Fibroblast of peridontal ligament (primary cell): Measurements from ENCODE around the gene UBE2H.
A peak's percentile ranks its signal among the peaks of the same experiment; 100 is the strongest.

Source experiments
- DNase-seq: peaks from one replicate; pipeline ENCODE4 v3.0.0-alpha.2; 2010; ENCODE audit errors: extremely low read depth

The UBE2H gene

DNA sequence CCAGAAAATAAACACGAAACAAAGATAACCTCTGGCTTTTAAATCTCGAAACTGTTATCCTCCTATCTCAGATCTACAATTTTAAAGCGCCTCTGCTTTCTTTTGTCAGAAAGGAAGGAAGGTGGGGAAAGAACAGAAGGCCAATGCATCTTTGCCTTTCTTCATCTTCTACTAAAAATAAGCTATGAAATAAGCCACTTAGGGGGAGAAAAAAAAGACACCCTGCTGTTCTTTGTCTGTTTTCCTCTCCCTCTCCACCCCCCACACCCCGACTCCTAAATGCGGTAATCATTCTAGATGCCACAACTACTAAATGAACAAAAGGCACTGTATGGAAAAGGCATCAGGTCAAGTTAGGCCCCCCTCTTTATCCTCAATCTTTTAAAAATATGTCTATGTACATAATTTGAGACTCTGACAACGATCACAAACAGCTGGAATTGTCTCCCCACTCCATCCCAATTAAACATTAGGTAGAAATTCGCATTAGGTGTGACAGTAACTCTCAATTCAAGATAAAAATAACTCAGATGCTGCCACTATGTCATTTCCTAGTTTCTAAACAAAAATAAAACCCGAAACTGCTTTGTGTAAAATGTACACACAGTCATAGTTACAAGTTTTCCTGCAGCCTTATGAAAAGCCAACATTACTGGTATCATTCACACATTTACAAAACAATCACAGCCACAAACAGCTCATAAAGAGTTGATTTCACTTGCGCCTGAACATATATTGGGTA is 2.4 kb downstream of the UBE2H start:
- DNase-seq, result peak; percentile 42

DNA sequence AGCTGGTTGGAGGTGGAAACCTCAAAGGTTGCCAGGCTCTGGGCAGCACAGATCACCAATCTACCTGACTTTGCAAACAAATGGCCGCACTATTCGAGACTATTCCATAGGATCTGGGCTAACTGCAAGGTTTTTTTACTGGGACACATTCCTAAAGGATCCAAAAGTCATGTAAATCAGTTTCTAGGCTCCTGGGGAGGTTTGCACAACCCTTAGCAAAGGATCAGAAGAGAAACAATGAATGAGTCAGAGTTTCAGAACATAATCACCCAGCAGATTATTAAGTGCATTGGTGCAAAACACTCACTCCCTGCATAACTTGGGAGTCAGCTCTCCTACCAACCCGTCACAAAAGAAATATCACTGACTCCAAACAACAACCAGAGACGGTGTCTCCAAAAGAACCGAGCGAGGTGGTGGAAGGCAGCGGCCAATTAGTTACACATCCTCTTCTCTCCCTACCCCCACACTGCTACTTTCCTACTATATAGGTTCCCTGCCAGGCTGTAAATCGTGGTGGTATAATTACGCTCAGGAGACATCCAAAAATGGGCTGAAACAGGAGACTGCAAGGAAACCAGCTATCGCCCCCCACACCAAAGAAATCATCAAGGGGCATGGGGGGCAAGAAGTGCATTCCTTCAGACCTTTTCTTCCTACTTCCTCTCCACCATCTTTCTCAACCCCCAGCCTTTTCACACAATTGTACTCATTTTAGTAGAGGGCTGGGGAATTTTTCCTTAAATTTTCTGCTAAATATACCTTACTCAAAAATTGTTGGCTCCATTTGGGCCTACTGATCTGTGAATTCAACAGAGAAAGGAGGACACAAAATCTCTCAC is 3.2 kb downstream of the UBE2H start:
- peak; percentile 77 for DNase-seq

DNA sequence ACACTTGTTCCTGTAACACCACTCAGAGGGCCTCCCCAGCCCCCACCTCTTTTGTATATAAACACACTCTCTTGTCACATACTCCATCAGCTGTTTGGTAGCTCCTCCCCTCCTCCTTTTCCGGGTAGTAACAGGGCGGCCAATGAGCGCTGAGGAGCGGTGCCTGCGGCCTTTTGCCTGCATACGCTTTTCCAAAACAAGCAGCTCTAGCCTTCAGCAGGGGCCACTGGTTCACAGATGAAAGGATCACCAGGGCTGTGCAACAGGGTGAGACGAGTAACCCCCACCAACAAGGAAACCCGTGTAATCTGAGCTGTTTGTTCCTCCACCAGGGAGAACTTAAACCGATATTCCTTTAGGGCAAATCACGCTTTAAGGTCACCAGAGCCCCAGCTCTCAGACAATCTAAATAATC is 3.9 kb downstream of the UBE2H start:
- DNase-seq, result peak; percentile 92

DNA sequence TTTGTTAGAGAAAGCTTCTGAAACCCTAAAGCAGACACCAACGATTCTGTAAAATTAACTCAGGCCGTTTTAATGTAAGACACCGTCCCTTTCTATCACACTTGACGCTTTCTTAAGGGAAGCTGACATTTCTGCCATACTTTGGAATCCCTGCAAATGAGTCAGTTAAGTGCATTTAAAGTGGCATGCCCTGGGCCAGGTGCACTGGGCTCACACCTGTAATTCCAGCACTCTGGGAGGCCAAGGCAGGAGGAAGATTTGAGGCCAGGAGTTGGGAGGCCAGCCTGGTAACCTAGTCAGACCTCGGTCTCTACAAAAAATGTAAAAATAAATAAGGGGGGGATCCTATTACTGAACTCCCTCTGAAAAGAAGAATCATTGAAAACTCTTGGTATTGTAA is 4.4 kb downstream of the UBE2H start:
- no peak for DNase-seq

DNA sequence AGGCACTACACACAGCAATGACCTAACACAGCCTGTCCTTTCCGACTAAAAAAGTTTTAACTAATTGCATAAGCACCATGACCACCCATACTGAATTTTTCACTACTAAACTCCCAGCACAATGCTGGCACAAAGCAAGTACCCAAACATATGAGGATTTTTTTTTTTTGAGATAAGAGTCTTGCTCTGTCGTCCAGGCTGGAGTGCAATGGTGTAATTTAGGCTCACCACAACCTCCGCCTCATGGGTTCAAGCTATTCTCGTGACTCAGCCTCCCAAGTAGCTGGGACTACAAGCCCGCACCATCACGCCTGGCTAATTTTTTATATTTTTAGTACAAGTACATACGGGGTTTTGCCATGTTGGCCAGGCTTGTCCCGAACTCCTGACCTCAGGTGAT is 5.1 kb downstream of the UBE2H start:
- peak; percentile 57 for DNase-seq

DNA sequence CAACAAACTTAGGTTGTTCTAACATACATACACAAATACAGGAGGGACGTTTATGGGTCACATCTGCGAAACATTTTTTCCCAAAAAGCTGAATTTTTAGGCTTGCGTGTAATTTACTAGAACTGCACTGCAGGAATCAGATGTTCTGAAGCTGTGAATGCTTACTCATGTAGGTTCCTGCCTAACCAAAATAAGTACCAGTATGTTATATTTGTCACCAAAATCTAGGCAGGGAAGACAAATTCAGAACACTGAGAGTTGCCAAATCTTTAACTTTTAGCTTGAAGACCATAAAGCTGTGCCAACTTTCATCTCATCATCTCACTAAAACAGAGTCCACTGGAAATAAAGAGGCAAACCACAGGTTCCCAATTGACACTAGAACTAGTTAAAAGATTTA is 5.7 kb downstream of the UBE2H start:
- peak; percentile 54 for DNase-seq

DNA sequence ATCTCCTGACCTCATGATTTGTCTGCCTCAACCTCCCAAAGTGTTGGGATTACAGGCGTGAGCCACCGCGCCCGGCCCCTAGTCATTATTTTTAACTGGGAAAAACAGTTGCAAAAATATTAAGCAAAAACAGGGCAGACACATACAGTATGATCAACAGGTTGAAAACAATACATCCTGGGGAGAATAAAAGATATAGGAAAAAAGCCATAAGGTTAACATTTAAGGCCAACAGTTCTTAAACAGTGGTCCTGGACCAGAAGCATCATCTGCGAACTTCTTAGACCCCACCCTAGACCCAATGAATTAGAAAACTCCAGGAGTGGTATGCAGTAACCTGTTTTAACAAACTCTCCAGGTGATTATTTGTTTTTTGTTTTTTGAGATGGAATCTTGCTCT is 6.5 kb downstream of the UBE2H start:
- DNase-seq, result no peak

DNA sequence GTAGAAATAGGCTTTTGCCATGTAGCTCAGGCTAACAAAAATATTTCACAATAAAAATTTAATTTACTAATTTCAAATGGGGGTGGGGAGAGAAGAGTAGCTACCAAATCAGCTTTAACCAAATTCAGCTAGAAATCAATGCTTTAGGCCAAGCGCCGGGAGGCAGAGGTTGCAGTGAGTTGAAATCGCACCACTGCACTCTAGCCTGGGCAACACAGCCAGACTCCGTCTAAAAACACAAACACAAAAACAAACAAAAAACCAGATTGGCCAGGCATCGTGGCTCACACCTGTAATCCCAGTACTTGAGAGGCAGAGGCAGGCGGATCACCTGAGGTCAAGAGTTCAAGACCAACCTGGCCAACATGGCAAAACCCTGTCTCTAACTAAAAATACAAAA is 9.4 kb downstream of the UBE2H start:
- DNase-seq, result no peak

DNA sequence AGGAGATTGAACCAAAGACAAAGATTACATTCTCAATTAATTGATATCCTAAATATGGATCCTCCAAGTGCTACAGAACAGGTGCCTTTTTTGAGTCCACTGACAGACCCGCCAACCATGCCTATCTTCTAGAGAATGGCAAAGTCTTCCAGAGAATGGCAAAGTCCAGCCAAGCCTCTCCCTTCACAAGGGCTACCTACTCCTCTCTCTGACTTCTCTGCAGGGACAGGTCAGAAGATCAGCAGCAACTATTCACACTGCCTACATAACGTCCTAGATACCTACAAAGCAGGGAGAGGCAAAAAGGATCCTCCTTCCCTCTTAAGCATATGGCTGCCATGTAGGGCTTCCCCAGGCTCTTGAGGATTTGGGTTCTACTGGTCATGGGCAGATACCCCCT is 12.4 kb downstream of the UBE2H start:
- DNase-seq, result no peak

DNA sequence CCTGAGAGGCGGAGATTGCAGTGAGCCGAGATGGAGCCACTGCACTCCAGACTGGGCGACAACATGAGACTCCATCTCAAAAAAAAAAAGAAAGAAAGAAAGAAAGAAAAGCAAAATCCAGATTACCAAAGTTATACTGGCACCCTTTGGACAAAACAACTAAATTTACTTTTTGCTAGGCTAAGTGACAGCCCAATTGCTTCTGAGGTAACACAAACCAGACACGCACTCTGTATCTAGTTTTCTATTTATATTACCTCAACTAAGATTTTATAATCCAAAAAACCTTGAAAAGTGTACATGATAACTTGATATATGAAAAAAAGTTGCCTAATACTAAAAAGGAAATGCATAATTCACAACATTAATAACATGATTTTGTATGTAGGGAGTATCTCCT is 12.9 kb downstream of the UBE2H start:
- DNase-seq, result no peak

DNA sequence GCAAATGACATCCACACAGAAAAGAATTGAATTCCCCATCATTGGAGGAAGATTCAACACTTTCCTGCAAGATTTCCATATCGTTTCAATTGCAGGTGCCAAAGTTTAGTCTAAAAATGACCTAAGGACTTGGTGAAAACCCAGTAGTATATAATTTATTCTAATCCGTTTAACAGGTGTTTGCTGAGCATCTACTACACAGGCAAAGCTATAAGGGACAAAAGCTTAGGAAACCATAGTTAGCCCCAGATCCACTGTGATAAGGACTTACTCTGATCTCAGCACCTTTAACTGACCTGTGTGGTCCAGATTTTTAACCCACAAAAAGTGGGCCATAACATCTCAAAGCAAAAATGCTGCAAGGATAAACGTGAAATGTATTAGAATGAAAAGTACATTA is 19.1 kb downstream of the UBE2H start:
- DNase-seq, result no peak

DNA sequence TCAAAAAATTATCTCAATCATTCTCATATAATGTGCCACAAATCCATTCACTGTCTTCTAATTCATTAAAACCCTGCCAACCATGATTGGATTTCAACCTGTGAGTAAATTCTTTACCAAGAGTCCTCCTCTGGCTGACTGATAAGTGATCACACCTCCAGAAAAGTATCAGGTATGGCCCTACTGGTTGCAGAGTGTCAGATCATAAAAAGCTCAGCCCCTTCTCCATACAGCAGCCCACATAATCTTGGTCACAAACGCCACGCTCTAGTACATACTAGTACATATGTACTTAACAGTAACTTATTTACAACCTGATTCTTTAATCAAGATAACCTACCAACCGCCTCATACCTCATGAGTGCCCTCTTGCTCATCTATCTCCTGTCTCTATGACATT is 26.1 kb downstream of the UBE2H start:
- DNase-seq, result no peak

DNA sequence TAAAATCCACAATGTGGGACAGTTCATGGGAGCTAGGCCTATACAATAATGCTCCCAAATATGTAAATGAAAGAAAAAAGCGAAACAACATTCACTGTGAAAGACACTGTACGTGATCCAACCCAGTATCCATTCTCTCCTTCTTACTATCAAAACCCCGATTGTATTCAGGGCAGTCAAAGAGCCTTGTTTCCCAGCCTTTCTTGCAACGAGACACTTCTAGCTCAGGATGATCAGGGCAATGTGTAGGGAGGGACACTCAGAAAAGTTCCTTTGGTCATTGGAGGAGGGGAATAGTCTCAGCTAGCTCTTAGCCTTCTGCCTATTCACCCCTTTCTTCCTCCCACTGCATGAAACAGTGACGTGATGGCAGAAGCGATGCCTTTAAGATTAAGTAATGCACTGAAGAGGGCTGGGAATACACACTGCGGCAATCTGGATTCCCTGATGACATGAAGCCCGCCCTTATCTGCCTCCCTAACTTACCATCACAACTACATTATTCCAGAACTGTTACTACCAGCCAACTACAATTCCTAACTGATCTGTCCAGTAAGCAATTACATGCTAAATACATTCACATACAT is 27.3 kb downstream of the UBE2H start:
- DNase-seq, result no peak

DNA sequence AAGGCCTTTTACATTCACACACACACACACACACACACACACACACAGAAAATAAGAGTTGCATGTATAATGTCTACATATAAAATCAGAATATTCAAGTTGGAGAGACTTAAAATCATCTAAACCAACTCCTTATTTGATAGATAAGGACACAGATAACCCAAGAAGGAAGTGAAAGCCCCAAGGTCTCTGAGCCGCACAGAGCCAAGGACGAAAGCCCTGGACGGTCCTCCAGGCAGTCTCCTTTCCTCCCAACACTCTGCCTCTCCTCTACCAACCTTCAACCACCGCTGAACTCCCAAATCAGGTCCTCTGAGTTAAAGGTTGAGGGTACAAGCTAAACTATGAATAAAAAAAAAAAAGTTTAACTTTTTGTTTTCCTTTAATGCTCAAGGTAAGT is 28.2 kb downstream of the UBE2H start:
- DNase-seq, result no peak

DNA sequence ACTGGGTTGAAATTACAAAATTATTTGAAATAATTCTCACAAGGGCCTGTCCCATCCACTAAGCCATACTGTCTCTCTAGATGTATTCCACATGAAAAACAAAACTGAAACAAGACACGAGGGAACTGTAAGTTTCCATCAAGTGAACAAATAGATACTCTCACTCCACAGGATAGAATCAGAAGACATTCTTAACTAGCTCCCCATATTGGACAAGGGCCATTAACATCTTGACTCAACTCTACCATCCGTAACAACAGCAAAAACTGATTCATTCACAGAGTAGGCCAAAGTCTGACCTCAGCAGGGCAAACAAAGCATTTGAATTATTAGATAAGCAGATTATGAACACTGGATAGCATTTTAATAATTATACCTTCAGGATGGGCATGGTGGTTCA is 29.1 kb downstream of the UBE2H start:
- DNase-seq, result peak; percentile 88

DNA sequence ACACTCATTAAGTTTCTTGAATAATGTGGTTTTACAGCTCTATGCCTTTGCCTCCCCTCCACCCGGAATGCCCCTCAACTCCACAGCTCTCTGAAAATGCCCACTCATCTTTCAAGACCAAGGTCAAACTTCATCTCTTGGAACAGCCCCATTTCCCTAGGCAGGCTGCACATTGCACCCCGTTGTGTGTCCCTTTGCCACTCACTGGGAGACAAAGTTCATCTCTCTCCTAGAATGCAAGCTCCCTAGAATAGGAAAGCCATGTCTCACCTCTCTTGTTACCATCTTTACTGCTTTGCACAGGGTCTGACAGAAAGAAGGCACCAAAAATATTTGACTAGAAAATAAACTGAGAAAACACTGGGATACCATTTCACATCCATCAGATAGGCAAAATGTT is 33.3 kb downstream of the UBE2H start:
- DNase-seq, result no peak

DNA sequence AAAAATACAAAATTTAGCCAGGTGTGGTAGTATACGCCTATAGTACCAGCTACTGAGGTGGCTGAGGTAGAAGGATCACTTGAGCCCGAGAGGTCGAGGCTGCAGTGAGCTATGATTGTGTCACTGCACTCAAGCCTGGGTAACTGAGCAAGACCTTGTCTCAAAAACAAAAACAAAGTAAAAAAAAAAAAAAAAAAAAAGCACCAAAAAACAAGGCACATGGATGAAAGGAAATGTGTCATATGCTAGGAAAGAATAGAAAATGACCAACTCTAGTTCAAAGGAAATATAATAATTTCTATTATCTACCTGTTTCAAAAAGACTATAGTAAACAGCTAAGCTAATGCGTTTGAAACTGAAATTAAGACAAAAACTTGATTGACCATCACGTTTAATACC is 33.8 kb downstream of the UBE2H start:
- DNase-seq, result no peak

DNA sequence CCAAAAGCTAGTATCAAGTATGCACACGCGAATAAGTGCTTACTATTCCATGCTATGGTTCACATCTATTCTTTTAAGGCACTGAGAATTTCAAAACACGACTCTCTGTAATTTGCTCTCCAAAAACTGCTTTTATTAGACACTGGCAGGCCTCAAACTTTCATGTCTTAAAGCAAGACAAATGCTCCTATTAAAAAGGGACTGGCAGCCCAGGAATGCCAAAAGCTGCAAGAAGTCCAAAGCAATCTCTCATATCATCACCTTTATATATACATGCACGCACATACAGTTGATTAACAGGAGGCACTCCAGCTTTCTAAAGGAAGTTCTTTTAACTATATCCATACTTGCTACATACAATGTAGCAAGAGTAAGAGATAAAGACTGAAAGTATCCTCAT is 34.8 kb downstream of the UBE2H start:
- no peak for DNase-seq

DNA sequence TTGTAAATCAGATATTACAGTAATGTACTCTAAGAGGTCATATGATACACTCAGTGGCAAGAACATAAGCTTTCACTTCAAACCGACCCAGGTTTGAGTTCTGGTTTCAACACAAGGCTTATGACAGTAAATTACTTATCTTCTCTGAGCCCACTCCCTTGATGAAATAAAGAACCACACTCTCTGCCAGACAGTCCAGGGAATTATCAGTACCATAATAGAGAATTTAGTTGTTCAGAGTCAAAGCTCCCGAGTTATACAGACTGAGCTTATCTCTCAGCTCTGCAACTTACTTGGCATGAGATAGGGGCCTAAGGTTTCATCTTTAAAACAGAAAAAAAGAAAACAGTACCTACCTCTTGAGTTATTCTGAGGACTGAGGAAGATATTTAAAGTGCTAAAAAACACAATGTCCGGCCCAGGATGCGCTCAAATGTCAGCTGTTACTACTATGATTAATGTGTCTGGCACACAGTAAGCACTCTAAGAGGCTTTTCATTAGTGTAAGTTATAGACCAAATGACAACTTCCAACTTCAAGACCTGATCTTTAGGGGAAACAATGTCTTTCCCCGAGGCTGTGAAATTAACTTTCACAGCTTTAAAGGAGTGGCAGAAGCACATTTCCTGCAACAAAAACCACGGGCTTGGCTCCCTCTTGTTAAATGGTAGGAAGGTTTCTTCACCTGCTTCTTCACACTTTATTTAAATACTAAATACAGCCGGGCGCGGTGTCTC is 38.1 kb downstream of the UBE2H start:
- no peak for DNase-seq

DNA sequence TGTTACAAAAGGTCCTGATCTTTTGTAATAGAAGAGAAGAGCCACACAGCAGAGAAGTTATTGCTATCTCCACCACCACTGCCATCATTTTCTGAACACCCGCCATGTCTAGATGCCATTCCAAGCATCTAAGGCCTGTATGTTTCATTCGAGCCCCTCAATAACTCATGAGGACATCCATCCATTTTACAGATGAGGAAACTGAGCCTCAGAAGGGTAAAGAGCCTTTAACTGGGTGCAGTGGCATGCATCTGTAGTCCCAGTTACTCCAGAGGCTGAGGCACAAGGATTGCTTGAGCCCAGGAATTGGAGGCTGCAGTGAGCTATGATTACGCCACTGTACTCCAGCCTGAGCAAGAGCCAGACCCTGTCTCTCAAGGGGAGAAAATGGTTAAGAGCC is 39.3 kb downstream of the UBE2H start:
- DNase-seq, result no peak

DNA sequence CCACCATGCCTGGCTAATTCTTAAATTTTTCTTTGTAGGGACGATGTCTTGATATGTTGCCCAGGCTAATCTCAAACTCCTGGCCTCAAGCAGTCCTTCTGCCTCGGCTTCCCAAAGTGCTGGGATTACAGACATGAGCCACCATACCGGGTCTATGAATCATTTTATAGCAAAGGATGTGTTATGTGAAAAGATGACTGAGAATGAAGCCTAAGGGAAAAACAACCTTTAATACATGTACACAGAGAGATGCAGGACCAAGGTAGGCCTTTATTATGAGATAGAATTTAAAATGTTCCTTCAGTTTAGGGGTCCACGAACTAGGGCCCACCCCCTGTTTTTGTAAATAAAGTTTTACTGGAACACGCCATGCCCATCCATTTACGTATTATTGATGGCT is 41.0 kb downstream of the UBE2H start:
- DNase-seq, result no peak

DNA sequence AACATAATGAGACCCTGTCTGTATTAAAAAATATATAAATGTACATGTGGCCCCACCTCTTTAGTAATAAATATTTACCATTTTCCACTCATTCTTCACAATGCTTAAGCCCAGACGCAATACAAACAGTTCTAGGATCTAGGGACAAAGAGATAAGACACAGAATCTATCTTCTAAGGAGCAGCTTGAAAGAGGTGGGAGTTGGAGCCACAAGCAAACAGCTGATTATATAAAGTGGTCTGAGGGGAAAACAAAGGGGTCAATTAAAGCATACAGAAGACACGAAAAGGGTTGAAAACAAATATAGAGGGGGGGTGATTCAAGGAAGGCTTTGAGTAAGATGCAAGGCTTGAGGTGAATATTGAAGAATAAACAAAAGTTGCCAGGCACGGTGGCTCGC is 43.1 kb downstream of the UBE2H start:
- DNase-seq, result no peak
